Hematopoietic multipotent progenitor cell treated with erythropoietin and hydrocortisone succinate and interleukin-3 and kit ligand, for 4 days (in vitro differentiated cells): Measurements from ENCODE around the gene KRT79.
A peak's percentile ranks its signal among the peaks of the same experiment; 100 is the strongest.
"Not testable (repeated sequence)": the region's sequence is repeated elsewhere in the genome, so short reads cannot be mapped to it uniquely, and the experiment has no call there.

ENCODE experiments used
- DNase-seq: peaks from one replicate; pipeline ENCODE4 v3.0.0-alpha.2; 2015

Gene KRT79

DNA sequence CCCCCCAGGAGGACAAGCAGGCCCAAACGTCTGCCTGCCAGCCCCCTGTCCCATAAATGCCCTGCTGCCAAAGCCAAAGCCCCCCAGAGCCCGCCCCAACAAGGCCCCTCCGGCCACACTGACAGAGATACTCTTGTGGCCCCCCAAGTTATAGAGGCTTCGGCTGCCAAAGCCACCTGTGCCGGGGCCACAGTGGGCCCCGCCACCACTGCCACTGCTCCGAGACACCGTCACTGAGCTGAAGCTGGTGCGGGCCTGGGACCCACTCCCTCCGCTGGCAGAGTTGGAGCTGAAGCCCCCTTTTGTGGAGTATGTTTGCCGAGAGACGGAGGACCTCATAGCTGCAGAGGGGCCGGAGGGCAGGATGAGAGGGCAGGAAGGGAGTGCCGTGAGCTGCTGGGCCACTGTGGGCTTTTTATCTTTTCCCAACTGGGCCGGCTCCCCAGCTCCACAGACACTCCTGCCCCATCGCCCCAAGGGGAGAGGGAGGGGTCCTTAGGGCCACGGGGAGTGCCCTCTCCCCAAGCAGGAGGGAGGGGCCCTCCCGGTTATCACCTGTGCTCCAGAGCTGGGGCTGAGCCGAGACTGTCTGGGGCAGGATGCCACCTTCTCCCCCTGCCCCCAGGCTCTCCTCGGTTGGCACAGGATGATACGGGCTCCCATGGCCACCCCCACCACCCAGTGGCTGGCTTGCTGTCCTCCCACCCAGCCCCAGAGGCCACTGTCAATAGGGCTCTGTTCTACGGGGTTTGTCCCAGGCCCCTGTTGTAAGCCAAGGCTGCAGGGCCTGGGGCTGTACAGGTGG, at the start of gene KRT79:
KRT79 (minus strand) TSS at position 390 of the 805 bp plus-strand sequence; CDS start at position 339, 51 bp downstream.
- no peak for DNase-seq

- DNase-seq: not testable (repeated sequence)
Measured at GRCh38 chr12:52880499-52880898, 46.4 kb upstream of the KRT79 start.

DNA sequence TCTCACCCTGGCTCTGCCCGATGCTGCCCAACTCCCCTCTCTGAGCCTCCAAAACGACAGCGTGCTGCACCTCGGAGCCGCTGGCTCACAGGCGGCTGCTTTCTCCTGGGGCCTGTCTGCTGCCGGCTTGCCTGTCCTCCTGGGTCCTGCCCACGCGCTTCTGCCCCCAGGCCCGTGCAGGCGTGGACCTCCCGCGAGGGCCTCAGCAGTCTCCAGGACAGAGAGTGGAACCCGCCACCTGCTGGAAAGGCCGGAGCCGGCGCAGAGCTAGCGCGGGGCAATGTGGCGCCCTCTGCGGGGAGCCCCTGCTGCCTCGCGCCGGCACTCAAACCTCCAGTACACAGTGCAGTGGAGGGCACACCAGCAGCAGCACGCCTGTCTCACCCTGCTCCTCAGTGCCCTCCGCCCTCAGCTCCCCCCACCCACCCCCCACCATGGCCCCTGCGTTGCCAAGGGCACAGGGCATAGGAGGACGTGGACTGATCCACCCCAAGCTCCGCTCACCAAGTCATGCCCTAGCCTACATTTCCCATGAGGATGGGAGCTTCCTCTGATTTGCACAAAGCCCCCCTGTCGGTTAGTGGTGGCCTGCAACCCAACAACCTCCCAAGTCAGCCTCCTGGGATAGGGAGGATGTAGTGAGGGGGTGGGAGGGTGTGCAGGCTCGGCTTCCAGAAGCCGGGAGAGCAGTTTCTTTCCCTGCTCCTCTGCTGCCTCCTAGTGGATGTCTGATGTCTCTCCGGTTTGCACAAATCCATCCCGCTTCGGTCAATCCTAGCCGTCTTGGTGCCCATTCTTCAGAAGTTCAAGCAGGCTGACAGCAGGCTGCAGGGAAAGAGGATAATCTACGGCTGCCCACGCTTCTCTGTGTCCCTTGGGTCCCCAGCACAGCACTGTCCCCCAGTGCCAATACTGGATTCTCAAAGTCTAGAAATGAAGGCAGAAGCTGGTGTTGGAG, 45.6 kb upstream of the KRT79 start:
- peak; percentile 92 for DNase-seq

GRCh38 chr12:52878507-52879393, 44.6 kb upstream of the KRT79 start:
- no peak for DNase-seq

GRCh38 chr12:52877242-52877641, 43.1 kb upstream of the KRT79 start:
- DNase-seq: peak; percentile 43

DNA sequence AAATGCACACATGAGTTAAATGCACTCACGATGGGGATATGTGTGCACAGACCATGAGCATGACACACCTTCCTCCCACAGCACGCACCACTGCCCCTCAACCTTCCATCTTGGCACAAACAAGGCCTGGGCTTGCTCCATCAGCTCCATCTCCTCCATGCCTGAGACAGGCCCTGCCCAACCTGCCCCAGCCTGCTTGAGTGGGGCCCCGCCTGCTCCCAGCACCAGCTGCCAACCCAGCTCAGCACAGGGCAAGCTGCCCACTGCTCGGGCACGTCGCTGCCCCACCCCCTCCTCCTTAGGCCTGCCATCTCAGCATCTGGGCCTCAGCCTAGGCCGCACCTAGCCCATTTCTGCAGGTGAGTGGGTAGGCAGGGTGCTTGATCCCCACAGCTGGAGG, 42.3 kb upstream of the KRT79 start:
- DNase-seq: no peak

DNA sequence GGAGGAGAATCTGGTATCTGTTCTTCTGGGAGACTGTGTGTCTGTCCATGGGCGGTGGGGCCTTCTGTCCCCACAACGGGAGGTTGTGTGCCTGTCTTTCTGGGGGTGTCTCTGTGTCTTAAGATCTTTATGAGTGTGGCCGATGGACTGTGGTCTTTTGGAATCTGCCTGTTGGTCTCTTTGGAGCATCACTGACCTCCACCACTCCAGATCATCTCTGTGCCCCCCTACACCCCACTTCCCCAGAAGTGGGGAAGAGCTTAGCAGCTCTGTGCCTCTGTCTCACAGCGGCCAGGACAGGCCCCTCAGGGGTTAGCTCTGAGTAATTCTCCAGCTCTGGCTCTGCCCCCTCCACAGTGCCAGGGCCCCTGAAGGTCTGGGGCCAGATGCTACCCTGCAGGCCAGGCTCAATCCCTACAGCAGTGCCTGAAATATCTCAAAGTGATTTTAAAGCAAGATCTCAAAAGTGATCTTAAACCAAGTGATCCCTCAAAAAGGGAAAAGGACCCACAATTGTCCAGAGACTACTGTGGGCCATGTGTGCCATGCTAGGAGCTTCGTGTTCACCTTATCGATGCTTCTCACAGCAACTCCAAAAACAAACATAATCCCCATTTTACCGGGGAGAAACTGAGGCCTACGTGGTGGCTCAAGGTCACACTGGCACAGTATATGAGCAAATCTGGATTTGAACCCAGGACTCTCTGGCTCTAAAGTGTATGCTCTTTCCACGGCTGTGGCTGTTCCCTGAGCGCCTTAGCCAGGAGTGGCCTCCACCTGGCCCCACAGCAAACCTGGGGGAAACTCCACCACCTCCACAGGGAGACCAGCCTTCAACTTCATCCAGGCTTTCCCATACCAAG, 40.7 kb upstream of the KRT79 start:
- DNase-seq: no peak

- peak; percentile 95 for DNase-seq
Measured at GRCh38 chr12:52873832-52874572, 39.9 kb upstream of the KRT79 start.

DNA sequence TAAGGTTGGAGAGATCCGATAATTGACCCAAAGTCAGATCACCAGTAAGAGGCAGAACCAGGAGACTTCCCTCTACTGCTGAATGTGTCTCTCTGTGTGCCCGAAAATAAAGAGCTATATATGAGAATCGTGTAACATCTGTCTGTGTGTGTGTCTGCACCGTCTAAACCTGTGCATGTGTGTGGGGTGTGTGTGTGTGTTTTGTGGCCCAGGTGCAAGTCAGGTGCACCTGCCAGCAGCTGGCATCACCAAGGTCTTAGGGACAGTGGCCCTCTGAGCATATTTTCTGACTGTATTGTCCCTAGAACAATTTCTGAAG, 39.4 kb upstream of the KRT79 start:
- no peak for DNase-seq

DNA sequence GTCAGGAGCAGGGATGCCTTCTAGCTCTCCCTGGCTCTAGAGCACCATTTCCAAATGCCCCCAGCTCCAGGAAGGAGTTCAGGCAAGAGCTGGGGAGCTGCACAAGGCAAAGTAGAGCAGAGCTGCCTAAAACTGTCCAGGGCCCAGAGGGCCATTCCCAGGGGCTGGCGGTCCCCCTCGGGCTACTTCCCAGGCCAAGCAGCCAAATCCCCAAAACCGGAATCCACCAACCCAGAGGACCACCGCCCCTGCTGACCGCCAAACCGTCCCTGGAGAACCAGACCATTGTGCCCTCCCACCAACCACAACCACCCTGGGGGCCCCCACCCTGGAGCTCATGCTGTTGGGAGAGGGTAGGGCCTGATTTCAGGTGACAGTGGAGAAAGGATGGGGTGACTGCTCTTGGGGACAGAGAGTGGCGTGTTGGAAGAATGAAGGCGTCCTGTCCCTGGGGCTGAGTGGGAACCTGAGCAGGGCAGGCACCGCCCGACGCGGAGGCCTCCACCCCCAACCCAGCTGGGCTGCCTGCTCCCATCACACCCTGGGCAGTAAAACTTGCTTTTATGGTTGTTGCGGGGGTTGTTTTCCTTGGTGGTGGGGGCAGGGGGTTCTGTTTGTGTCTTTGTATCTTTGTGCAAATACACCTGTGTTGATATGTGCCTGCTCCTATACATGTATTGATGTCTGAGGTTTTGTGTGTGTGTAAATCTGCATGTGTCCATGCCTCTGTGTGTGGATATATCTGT, 38.7 kb upstream of the KRT79 start:
- DNase-seq: no peak

GRCh38 chr12:52871291-52872039, 37.4 kb upstream of the KRT79 start:
- no peak for DNase-seq

DNA sequence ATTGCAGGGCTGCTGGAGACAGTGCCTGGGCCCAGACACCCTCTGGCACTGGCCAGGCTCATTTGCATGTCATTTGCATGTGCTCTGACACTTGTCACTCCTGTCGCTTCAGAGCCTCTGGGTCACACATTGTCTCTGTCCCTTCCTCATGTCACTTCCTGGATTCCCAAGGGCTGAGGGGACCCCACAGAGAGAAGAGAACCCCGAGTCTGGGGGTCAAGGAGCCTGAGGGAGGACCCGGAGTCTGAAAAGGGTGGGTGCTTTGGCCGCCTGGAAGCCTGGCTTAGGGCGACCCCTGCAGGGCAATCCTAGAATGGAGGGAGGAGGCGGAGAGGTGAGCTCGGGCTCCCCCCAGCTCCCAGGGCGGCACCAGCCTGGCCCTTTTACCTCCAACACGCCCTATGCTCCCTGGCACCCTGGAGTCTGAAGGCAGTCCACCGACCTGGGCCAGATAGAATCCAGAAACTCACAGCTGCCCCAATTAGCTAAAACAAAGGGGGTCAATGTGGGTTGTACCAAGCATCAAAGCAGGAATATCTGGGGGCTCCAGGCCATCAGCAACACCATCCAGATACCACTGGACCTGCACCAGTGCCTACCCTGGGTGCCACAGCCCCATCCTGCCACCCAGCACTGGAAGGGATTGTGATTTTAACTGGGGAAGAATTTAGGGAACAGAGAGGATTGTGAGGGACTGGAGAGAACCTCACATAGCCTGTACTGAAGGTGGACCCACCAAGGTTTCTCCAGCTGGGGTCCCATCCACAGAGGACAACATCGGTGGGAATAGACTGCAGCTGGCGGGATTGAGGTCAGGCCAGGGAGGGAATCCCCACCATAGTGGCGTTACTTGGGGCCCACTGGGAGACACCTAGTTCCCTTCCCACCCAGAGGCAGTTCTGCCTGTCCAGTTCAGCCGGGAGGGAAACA, 36.5 kb upstream of the KRT79 start:
- peak; percentile 82 for DNase-seq

DNA sequence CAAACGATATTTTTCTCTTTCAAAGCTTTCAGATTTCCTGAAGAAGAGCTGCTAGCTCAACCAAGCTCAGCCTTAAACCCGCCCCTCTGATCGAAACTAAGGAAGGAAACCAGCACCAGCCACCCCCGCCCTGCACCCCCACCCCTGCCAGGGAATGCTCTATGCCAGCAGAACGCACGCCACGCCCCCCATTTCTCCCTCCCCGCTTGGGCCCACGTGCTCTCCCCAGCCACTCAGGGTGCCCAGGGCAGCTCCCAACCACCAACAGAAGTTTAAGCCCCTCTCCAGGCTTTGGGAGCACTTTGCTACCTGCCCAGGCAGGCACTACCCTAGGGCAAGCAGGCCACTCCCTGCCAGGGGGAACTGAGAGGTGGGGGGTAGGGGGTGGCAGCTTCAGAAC, 33.5 kb upstream of the KRT79 start:
- peak; percentile 87 for DNase-seq

DNA sequence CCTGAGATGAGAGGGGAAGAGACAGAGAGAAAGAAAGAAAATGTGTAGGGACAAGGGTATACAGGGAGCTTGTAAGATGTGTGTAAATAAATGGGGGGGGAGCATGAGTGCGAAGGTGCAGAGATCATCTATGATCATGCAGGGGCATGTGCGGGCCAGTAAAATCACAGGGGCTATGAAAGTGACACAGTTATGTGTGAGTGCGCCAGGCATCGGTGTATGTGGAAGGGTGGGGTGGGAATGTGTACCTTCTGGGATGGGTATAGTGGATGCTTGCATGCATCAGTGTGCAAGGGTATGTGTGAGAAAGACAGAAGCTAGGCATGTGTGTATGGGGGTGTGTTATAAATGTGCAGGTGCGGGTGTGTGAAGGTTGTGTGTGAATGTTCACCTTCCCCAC, 33.0 kb upstream of the KRT79 start:
- DNase-seq: no peak

DNA sequence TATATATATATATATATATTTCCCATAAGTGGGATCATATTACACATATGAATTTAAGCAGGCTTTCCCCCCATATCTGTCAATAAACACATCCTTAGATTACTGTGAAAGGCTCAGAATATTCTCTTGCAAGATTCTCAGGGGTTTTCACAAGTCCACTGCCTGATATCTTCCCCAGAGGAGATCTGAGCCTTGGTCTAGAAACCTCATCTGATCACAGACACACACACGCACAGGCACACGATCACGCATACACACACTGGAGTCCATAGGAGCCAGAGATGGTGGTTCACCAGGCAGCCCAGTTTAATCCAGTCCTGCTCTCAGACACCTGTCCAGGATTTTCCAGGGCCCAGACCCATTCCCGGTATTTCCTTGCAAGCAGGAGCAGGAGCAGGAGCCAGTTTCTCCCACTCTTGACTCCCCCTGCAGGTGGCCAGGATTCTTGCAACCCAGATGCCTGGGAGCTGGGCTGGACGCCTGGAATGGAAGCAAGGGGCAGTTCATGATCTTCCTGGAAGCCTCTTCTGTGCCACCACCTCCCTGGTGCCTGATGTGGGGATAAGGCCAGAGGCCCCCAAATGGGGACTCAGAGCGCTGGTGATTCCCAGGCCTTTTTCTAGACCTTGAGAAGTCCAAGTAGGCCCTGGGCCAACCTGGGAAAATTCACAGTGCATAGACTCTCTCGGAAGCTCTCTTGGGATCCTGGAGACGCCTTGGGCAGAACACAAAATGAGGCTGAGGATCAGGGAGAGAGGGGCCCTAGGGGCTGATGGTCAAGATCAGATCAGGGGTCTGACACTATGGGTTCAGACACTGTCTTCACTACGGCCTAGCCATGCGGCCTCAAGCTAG, 31.2 kb upstream of the KRT79 start:
- DNase-seq: peak; percentile 62

GRCh38 chr12:52862023-52862422, 27.9 kb upstream of the KRT79 start:
- no peak for DNase-seq

DNA sequence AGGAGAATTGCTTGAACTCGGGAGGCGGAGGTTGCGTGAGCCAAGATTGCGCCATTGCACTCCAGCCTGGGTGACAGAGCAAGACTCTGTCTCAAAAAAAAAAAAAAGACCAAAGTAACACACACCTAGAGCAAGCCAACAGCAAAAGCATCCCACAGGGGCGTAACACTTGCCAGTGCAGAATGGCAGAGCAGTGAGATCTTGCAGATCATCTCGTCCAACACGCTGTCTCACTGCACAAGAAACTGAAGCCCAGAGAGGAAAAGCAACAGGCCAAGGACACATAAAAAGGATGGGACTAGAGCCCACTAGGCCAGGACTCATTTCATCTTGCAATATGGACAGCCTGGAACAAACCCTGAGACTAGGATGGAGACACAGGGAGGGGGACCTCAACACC, 27.4 kb upstream of the KRT79 start:
- no peak for DNase-seq
